AG09319 (cell line): Measurements from ENCODE around the gene FGFRL1.

Experiments
- DNase-seq: peaks from one replicate; pipeline ENCODE4 v3.0.0-alpha.2; 2010; ENCODE audit warnings: low read depth; ENCODE audit errors: extremely low read depth
- TF ChIP-seq, protein P1 (sequence below): IDR thresholded peaks from 2 replicates; pipeline ENCODE4 v1.5.1; 2011; ENCODE audit warnings: low read depth, mild to moderate bottlenecking, inconsistent platforms, low read length, moderate library complexity

The FGFRL1 gene

DNA sequence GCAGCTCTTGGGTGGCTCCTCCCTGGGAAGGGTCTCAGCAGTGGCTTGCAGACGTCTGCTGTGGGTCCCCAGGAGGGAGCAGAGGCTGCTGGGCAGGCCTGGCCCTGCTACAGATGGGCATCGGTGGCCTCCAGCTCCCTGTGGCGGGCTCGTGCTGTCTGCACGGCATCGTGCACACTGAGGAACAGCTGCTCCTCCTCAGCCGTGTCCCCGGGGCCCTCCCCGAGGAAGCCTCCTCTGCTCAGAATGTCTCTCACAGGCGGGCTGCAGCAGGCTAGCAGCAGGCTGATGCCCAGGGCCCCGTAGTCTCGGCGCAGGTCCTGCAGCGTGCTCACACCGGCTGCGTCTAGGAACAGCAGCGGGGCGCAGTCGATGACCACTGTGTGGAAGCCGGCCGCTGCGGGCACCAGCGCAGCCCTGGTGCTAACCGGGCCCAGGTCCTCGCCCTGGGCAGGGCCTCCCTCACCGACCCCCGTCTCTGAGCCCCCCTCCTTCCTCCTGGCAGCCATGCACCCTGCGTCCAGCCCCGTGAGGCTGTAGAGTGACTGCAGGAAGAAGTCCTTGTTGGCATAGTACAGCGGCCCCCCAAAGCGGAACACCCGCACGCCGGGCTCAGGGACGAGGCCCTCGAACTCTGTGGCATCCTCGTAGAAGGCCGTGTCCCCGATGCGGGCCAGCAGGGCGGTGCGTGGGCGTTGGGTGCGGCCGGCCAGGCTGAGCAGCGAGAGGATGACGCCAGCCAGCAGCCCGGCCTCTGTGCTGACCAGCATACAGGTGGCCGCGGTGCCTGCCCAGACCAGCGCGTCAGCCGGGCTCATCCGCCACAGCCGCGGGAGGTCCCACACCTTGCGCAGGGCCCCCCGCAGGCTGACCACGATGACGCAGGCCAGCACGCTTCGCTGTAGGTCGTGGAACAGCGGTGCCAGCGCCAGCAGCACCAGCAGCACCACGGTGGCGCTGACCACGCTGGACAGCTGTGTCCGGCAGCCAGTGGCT lies 22.4 kb upstream of the FGFRL1 start:
- DNase-seq = no peak
- TF ChIP-seq, protein P1, sequence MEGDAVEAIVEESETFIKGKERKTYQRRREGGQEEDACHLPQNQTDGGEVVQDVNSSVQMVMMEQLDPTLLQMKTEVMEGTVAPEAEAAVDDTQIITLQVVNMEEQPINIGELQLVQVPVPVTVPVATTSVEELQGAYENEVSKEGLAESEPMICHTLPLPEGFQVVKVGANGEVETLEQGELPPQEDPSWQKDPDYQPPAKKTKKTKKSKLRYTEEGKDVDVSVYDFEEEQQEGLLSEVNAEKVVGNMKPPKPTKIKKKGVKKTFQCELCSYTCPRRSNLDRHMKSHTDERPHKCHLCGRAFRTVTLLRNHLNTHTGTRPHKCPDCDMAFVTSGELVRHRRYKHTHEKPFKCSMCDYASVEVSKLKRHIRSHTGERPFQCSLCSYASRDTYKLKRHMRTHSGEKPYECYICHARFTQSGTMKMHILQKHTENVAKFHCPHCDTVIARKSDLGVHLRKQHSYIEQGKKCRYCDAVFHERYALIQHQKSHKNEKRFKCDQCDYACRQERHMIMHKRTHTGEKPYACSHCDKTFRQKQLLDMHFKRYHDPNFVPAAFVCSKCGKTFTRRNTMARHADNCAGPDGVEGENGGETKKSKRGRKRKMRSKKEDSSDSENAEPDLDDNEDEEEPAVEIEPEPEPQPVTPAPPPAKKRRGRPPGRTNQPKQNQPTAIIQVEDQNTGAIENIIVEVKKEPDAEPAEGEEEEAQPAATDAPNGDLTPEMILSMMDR = no peak

DNA sequence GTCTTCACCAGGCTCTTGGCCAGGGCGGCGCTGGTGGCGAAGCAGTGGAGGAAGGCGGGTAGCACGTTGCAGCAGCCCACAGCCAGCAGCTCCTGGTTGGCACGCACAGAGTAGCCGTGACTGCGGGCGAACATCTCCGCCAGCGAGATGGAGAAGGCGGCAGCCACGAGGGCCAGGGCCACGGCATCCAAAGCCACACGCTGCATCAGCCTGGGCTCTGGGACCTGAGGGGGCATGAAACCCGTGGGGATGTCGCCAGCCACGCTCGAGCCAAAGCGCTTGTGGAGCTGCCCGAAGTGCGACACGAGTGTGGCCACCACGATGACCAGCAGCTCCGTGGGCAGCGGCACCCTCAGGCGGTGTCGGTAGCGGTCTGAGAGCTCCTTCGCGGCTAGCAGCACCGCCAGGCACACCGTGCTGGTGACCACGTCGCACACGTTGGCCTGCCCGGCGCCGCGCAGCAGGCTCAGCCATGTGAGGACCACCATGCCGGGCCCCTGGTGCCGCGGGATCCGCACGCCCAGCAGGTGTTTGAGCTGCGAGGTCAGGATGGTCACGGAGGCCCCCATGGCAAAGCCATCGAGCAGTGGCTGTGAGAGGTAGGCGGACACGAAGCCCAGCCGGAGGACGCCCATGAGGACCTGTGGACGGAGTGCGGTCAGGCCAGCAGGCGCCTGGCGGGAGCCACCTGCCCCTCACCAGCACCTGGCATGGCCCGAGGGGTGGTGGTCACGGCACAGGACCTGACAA lies 21.5 kb upstream of the FGFRL1 start:
- TF ChIP-seq, protein P1 = no peak
- DNase-seq = no peak

- DNase-seq = no peak
- TF ChIP-seq, protein P1 = no peak
These were observed 20.6 kb upstream of the FGFRL1 start for GRCh38 chr4:990746-991367.

DNA sequence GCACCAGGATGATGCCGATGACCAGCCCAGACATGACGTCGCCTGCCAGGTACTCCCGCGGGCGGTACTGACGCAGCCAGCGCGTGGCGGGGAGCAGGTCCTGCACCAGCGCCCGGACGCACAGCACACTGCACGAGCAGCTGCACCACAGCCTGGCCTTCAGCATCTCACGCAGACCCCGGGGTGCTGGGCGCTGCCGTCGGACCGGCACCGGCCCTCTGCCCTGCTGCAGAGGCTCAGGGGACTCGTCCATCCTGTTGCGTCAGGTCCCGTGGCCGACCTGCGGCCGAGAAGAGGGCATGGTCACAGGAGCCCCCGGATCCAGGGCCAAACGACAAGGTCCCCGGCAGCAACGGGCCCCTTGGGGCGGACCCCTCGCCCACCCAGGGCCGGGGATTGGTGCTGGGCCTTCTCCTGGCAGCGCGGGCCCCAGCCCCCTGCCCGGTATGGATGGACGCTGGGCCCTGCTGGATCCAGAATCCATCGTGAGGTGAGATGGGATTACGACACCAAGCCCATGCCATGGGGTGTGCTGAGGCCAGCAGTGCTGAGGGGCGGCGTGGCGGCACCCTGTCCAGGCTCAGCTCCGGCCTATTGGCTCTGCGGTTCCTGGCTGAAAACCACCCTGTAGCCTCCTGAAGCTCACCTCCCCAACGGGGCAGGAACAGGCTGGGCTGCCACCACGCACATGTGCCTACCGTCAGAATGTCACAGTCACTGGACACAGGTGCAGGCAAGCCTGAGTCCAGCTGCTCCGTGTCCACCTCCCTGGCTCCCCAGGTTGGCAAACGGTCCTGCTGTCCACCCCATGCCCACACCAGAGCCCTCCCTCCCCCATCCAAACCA lies 19.8 kb upstream of the FGFRL1 start:
- TF ChIP-seq, protein P1 = no peak
- DNase-seq = no peak

GRCh38 chr4:992297-993110 lies 18.9 kb upstream of the FGFRL1 start:
- TF ChIP-seq, protein P1 = no peak

More at GRCh38 chr4:992297-993110, 18.9 kb upstream of the FGFRL1 start:
- no peak for DNase-seq
